Jurkat, Clone E6-1 (cell line): Measurements from ENCODE around the gene TLR5. TPM values are rescaled to one million over a fixed set of nuclear protein-coding genes. Genes with fewer than 3 reads are reported as not detected.
A peak's percentile ranks its signal among the peaks of the same experiment; 100 is the strongest.
"Not testable (repeated sequence)": the region's sequence is repeated elsewhere in the genome, so short reads cannot be mapped to it uniquely, and the experiment has no call there.

Source experiments
- DNase-seq: peaks from one replicate; pipeline ENCODE4 v3.0.0-alpha.2; 2011; ENCODE audit warnings: low read depth, low spot score
- H3K4me3 ChIP-seq: 2 replicates; pipeline ENCODE4 v1.5.1; 2011; ENCODE audit warnings: mild to moderate bottlenecking, low read length, control low read depth, moderate library complexity
- polyA plus RNA-seq: library from polyadenylated mRNA; unstranded; fragments of >200 nt; gene quantifications from one replicate; pipeline ENCODE4 v1.2.1, GENCODE V29; 2012; ENCODE audit warnings: missing spikeins; ENCODE audit not compliant: insufficient read length, insufficient read depth

Gene TLR5, protein sequence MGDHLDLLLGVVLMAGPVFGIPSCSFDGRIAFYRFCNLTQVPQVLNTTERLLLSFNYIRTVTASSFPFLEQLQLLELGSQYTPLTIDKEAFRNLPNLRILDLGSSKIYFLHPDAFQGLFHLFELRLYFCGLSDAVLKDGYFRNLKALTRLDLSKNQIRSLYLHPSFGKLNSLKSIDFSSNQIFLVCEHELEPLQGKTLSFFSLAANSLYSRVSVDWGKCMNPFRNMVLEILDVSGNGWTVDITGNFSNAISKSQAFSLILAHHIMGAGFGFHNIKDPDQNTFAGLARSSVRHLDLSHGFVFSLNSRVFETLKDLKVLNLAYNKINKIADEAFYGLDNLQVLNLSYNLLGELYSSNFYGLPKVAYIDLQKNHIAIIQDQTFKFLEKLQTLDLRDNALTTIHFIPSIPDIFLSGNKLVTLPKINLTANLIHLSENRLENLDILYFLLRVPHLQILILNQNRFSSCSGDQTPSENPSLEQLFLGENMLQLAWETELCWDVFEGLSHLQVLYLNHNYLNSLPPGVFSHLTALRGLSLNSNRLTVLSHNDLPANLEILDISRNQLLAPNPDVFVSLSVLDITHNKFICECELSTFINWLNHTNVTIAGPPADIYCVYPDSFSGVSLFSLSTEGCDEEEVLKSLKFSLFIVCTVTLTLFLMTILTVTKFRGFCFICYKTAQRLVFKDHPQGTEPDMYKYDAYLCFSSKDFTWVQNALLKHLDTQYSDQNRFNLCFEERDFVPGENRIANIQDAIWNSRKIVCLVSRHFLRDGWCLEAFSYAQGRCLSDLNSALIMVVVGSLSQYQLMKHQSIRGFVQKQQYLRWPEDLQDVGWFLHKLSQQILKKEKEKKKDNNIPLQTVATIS
- polyA plus RNA-seq, result 1.5 TPM

DNA sequence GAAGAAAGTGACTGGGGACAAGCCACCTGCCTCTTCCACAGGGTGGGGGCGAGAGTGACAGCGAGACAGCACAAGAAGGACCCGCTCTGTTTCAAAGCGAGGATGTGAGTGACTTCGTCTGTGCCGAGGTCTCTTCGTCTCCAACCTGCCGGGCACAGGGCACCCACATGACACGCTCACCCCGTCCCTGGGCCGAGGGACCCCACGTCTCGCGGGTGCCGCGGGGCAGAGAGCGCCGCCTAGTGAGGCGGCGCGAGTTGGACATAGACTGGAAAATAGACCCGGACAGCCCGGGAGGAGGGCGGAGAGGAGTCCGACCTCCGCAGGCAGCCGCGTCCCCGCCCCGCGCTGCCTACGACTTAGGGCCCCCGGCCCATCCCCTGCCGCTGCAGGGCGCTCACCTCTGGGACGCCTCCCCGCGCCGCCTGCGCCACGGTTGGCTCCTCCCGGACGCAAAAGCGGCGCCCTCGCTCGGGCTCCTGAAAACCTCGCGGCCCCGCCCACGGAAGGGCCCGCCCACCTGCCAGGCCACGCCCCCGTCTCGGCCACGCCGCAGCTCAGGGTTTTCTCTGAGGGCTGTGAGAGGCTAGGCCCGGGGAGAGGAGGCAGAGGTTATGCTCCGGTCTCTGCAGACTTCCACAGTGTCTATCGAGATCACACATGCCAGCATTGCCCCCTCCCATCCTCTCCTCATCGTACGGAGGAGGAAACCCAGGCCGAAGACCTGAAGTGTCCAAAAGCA lies at the start of gene TLR5:
Gene TLR5 (minus strand): TSS at position 454 of the 742 bp plus-strand sequence. CDS start 30,217 bp downstream, outside the sequence.
- DNase-seq, result peak; percentile 76
- H3K4me3 ChIP-seq, result peak within 1 kb of the TSS; percentile 53

GRCh38 chr1:223189903-223190724 lies 47.1 kb upstream of the TLR5 start:
- DNase-seq, result peak; percentile 69
- no peak overlapping the region for H3K4me3 ChIP-seq

DNA sequence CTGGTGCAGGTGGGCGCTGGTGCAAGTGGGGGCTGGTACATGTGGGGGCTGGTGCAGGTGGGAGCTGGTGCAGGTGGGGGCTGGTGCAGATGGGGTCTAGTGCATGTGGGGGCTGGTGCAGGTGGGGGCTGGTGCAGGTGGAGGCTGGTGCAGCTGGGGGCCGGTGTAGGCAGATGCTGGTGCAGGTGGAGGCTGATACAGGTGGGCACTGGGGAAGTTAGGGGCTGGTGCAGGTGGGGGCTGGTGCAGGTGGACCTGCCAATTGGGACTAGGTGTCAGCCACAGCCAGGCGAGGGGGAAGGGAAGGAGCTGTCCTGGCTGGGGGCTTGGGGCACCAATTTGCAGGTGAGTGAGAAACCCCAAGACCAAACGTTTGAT lies 46.5 kb upstream of the TLR5 start:
- no peak for DNase-seq
- no peak overlapping the region for H3K4me3 ChIP-seq

DNA sequence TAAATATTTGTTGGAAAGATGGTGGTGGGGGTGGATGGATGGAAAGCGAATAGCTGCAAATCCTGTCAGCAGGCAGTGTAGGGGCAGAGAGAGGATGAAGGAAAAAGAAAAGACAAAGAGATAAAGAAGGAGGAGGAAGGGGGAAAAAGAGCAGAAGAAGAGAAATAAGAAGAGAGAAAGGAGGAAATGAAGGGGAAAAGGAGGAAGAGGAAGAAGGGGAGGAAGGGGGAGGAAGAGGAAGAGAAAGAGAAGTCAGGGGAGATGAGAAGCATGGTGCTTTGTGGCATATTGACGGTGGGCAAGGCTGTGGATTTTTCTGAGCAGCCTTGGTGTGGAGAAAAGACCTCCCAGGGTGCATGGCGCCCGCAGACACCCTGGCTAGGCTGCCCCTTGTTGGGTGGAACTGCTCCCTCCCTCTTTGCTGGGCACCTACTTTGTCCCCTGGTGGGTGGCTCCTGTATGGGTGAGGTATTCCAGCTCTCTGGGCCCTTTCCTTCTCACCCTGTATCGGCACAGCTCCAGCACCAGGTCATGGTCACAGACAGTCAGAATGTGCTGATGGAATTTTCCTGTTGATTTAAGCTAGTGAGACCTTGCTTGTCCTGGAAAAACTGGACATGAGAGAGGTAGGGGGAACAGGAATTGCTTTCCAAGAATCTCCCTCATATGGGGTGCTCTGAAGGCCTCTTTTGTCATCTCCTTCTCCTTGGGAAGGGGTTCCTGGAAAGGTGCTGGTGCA lies 45.7 kb upstream of the TLR5 start:
- no peak for DNase-seq
- H3K4me3 ChIP-seq, result no peak overlapping the region

- H3K4me3 ChIP-seq, result no peak overlapping the region
- DNase-seq, result no peak
These were observed 43.8 kb upstream of the TLR5 start for GRCh38 chr1:223186800-223187199.

- no peak for DNase-seq
- no peak overlapping the region for H3K4me3 ChIP-seq
These were observed 40.3 kb upstream of the TLR5 start for GRCh38 chr1:223183268-223183862.

DNA sequence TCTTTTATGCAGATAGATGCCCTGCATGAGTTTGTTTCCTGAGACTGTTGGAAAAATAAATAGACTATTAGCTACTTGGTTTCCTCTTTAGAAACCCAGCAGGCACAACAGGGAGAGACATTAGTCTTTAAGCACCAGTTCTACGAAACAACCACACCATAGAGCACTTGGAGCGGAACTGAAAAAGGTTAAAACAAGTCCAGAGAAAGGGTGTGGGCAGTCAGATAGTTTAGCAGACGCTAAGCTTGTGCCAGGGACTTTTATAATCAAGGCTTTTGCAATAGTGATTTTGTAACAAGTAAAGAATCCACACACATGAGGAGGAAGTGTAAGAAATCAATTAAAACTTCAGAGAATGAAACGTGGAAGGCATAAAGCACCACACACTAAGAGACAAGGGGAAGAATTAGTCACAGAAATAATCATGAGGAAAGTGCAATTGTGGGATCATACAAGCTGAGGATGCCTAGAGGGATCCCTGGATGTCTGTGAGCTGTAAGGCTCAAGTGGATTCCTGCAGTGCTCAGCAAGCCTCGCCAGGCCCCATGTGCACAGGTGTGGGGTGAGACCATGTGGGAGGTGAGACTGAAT lies 37.8 kb upstream of the TLR5 start:
- no peak overlapping the region for H3K4me3 ChIP-seq
- DNase-seq, result no peak

- no peak for DNase-seq
These were observed 36.7 kb upstream of the TLR5 start for GRCh38 chr1:223179786-223180185.

GRCh38 chr1:223179280-223179679 lies 36.2 kb upstream of the TLR5 start:
- no peak for DNase-seq
- no peak overlapping the region for H3K4me3 ChIP-seq

More at GRCh38 chr1:223179786-223180185, 36.7 kb upstream of the TLR5 start:
- no peak overlapping the region for H3K4me3 ChIP-seq

DNA sequence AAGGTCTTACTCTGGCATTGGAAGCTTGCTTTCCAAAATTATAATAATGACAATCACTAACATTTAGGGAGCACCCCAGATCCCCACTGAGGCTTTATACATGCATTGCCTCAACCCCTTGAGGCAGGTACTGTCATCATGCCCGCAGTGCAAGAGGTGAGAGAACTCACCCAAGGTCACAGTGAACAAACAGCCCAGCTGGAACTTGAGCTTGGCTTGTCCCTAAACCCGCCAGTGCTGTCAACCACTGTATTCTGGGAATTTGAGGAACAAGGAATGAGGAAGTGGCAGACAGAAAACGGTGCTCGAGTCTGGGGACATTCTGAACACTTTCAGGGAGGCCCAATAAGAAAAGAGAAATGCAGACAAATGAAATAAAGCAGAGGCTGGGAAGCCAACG lies 34.6 kb upstream of the TLR5 start:
- H3K4me3 ChIP-seq, result no peak overlapping the region
- no peak for DNase-seq

DNA sequence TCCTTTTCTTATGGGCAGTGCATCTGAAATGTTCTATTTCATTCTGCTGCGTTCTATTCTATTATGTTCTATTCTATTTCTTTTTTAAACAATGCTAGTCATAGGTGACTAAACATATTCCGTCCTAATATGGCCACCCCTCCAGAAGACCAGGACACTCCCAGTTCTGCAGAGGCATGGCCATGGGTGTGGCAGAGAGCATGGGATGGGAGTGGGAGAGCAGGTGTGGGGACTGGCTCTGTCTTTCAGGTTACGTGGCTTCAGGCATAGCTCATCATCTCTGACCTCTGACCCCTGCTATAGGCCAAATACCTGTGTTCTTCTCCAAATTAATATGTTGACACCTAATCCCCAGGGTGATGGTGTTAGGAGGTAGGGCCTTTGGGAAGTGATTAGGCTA lies 33.4 kb upstream of the TLR5 start:
- no peak overlapping the region for H3K4me3 ChIP-seq

GRCh38 chr1:223175633-223176032 lies 32.6 kb upstream of the TLR5 start:
- no peak overlapping the region for H3K4me3 ChIP-seq
- no peak for DNase-seq

More for the DNA sequence above, 33.4 kb upstream of the TLR5 start:
- DNase-seq, result no peak

GRCh38 chr1:223175032-223175431 lies 32.0 kb upstream of the TLR5 start:
- DNase-seq, result no peak
- H3K4me3 ChIP-seq, result no peak overlapping the region

DNA sequence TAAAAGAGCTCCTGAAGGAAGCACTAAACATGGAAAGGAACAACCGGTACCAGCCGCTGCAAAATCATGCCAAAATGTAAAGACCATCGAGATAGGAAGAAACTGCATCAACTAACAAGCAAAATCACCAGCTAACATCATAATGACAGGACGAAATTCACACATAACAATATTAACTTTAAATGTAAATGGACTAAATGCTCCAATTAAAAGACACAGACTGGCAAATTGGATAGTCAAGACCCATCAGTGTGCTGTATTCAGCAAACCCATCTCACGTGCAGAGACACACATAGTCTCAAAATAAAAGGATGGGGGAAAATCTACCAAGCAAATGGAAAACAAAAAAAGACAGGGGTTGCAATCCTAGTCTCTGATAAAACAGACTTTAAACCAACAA lies 26.4 kb upstream of the TLR5 start:
- DNase-seq, H3K4me3 ChIP-seq: not testable (repeated sequence)

- DNase-seq, result peak; percentile 19
- H3K4me3 ChIP-seq, result no peak overlapping the region
These were observed 18.3 kb upstream of the TLR5 start for GRCh38 chr1:223161321-223161720.

GRCh38 chr1:223156343-223156742 lies 13.3 kb upstream of the TLR5 start:
- no peak for DNase-seq
- no peak overlapping the region for H3K4me3 ChIP-seq

- no peak overlapping the region for H3K4me3 ChIP-seq
- no peak for DNase-seq
These were observed 12.1 kb upstream of the TLR5 start for GRCh38 chr1:223155153-223155552.
